Natural killer cell (primary cell): Measurements from ENCODE around the gene CRYBG1. TPM values are rescaled to one million over a fixed set of nuclear protein-coding genes. Genes with fewer than 3 reads are reported as not detected.

Source experiments
- ATAC-seq, 3 donors: fragments of 150-1000 bp in 2 of 3; fragments of 200-7000 bp in 1 of 3; cut with Tn5 transposase; 1 replicate in 1 of 3; 2 replicates in 2 of 3; pipeline ENCODE4 v1.10.0; 2021; ENCODE audit warnings: mild to moderate bottlenecking in 2 of 3, moderate library complexity in 2 of 3
- DNase-seq, 2 donors: peaks; one replicate each; pipeline versions ENCODE4 v3.0.0 to v3.0.0-alpha.2; 2013 to 2021; ENCODE audit warnings: mixed read lengths in 1 of 2
- H3K27ac ChIP-seq: one replicate; pipeline ENCODE4 v1.5.1; 2013; ENCODE audit warnings: mild to moderate bottlenecking, low read length
- H3K27me3 ChIP-seq: one replicate; pipeline ENCODE4 v1.6.1; 2013; ENCODE audit warnings: low read length; ENCODE audit not compliant: control insufficient read depth, insufficient read depth
- H3K36me3 ChIP-seq: one replicate; pipeline ENCODE4 v1.6.1; 2013; ENCODE audit warnings: low read length; ENCODE audit not compliant: control insufficient read depth, insufficient read depth
- H3K4me1 ChIP-seq: one replicate; pipeline ENCODE4 v1.6.1; 2013; ENCODE audit warnings: low read length; ENCODE audit not compliant: control insufficient read depth, insufficient read depth
- H3K4me3 ChIP-seq: one replicate; pipeline ENCODE4 v1.5.1; 2013; ENCODE audit warnings: low read length
- H3K9me3 ChIP-seq: one replicate; pipeline ENCODE4 v1.6.1; 2013; ENCODE audit warnings: low read length; ENCODE audit not compliant: control insufficient read depth, insufficient read depth
- H3K27ac Mint-ChIP-seq, 2 donors: one replicate each; pipeline ENCODE4 v1.8.0; 2022; ENCODE audit warnings: mild to moderate bottlenecking in 2 of 2, mixed read lengths in 2 of 2, moderate library complexity in 1 of 2
- H3K27me3 Mint-ChIP-seq, 2 donors: one replicate each; pipeline ENCODE4 v1.8.0; 2022; ENCODE audit warnings: low read depth in 2 of 2, mixed read lengths in 2 of 2
- H3K36me3 Mint-ChIP-seq: one replicate; pipeline ENCODE4 v1.8.0; 2022; ENCODE audit warnings: mixed read lengths
- H3K4me1 Mint-ChIP-seq, 2 donors: one replicate each; pipeline ENCODE4 v1.8.0; 2022; ENCODE audit warnings: mixed read lengths in 2 of 2
- H3K4me3 Mint-ChIP-seq: one replicate; pipeline ENCODE4 v1.8.0; 2022; ENCODE audit warnings: mild to moderate bottlenecking, moderate library complexity, mixed read lengths
- H3K9me3 Mint-ChIP-seq, 2 donors: one replicate each; pipeline ENCODE4 v1.8.0; 2022; ENCODE audit warnings: mixed read lengths in 2 of 2
- CTCF ChIP-seq: fragments of 200-600 bp; IDR thresholded peaks from one replicate; pipeline ENCODE4 v1.8.0; 2022; ENCODE audit warnings: antibody characterized with exemption
- WGBS: methylation state at CpG from one replicate; pipeline ENCODE4 v1.1.7; 2013; ENCODE audit warnings: missing lambda C conversion rate; ENCODE audit not compliant: insufficient coverage; 5-methylcytosine and 5-hydroxymethylcytosine counted together
- intact Hi-C: fragments of 100-400 bp; cut with micrococcal nuclease; formaldehyde crosslinking; loops from one replicate; pipeline ENCODE4 v1.14.2; 2022
- total RNA-seq, 4 donors: library from RNA; stranded (reverse); fragments of 120-200 nt in 1 of 4; gene quantifications; one replicate each; pipeline versions ENCODE4 v1.2.3 to v1.2.4, GENCODE V29; 2013 to 2022

The CRYBG1 gene
- total RNA-seq, 3 donors from 2014 or later (not counting 1 experiment from before 2014, with no cell fraction given): 16.3 to 21.8 (median 17.5) TPM

GRCh38 chr6:106561686-106562405 lies 201.3 kb downstream of the CRYBG1 start:
- Mint-ChIP-seq H3K27me3 (no peaks in the 10 kb centered on the region), H3K27ac (no peak overlapping the region), H3K4me3 (no peak overlapping the region), H3K4me1 (peaks cover 4 to 5% of the 10 kb centered on the region in 2 donors), H3K9me3 (no peaks in the 10 kb centered on the region), H3K36me3 (peaks cover 8% of the 10 kb centered on the region)
- intact Hi-C loops: no loop called here
- TF ChIP-seq CTCF: no peak
- H3K9me3 ChIP-seq: no peaks in the 10 kb centered on the region
- no peaks in the 10 kb centered on the region for H3K4me1 ChIP-seq
- no peaks in the 10 kb centered on the region for H3K27me3 ChIP-seq
- ATAC-seq: no peak
- H3K4me3 ChIP-seq: no peak overlapping the region
- 63% methylated on average over 5 of the region's 6 CpGs for WGBS
- no peak overlapping the region for H3K27ac ChIP-seq
- DNase-seq: no peak
- peaks cover 83% of the 10 kb centered on the region for H3K36me3 ChIP-seq

DNA sequence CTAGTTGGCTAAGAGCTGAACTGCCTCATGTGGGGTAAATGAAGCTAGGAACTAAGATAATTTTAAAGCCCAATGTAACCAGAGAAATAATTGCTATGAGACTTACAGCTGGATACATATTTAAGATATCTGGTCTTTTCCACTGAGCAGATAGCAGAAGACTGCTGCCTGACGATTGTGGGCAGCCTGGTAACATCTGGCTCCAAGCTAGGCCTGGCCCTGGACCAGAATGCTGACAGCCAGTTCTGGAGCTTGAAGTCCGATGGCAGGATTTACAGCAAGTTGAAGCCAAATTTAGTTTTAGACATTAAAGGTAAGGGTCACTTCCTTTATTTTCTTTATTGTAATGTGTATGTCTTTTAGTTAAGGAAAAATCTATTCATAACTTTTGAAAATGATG lies 203.1 kb downstream of the CRYBG1 start:
- Histone ChIP-seq H3K27me3 (no peaks in the 10 kb centered on the region), H3K9me3 (no peaks in the 10 kb centered on the region), H3K27ac (no peak overlapping the region), H3K36me3 (peaks cover 89% of the 10 kb centered on the region), H3K4me3 (no peak overlapping the region), H3K4me1 (no peaks in the 10 kb centered on the region)
- H3K4me3 Mint-ChIP-seq: no peak overlapping the region
- DNase-seq: no peak
- no peaks in the 10 kb centered on the region for H3K9me3 Mint-ChIP-seq
- H3K27ac Mint-ChIP-seq: no peak overlapping the region
- TF ChIP-seq CTCF: no peak
- no peaks in the 10 kb centered on the region for H3K27me3 Mint-ChIP-seq
- WGBS: 95% methylated on average over 2 of the region's 2 CpGs
- no peak for ATAC-seq
- H3K36me3 Mint-ChIP-seq: peaks cover 8% of the 10 kb centered on the region
- intact Hi-C loops: no loop called here
- H3K4me1 Mint-ChIP-seq: peaks cover 5% of the 10 kb centered on the region in 2 donors

DNA sequence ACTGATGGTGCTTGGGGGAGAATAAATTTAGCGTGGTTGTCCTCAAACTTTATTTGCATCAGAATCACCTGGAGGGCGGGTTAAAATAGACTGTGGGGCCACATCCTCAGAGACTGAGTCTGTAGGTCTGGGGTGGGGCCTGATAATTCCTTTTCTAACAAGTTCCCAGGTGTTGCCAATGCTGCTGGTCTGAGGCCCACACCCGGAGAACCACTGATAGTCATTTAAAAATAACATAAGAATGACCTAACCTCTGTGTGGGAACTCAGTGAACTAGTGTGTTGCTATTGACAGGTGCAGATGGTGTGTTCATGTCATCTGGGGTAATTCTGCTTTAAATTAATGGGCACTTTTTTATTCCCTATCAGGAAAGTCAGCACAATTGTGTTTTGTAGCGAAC lies 204.0 kb downstream of the CRYBG1 start:
- Mint-ChIP-seq H3K27ac (no peak overlapping the region), H3K27me3 (no peaks in the 10 kb centered on the region), H3K4me3 (no peak overlapping the region), H3K4me1 (peaks cover 5% of the 10 kb centered on the region in 2 donors), H3K36me3 (peaks cover 8% of the 10 kb centered on the region), H3K9me3 (no peaks in the 10 kb centered on the region)
- Histone ChIP-seq H3K9me3 (no peaks in the 10 kb centered on the region), H3K4me3 (no peak overlapping the region), H3K27ac (no peak overlapping the region), H3K36me3 (peaks cover 88% of the 10 kb centered on the region), H3K4me1 (no peaks in the 10 kb centered on the region), H3K27me3 (no peaks in the 10 kb centered on the region)
- DNase-seq (no peak), ATAC-seq (no peak)
- 90% methylated on average over 2 of the region's 4 CpGs for WGBS
- TF ChIP-seq CTCF: no peak
- intact Hi-C loops: no loop called here

DNA sequence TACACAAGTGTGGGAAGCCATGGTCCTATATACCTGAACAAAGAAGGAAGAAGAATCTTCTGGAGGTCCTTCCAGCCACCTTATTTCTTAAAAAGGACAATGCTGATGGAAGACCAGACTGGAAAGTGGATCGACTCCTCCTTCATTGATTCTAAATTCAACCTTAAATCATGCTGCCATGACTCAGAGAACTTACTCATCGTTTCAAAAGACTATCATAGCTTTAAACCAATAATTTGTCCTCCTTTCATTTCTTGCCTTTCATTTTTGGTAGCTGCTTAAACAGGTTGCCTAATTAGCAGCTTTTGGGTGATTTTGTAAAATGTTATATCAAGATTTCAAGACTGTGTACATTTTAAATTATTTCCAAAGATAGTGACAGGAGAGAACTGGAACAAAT lies 208.0 kb downstream of the CRYBG1 start:
- H3K27ac Mint-ChIP-seq: no peak overlapping the region
- 92% methylated on average over 2 of the region's 2 CpGs for WGBS

More for the DNA sequence above, 208.0 kb downstream of the CRYBG1 start:
- Mint-ChIP-seq H3K9me3 (no peaks in the 10 kb centered on the region), H3K27me3 (no peaks in the 10 kb centered on the region), H3K36me3 (no peaks in the 10 kb centered on the region), H3K4me1 (peaks cover 5% of the 10 kb centered on the region in 2 donors), H3K4me3 (no peak overlapping the region)
- H3K9me3 ChIP-seq: no peaks in the 10 kb centered on the region
- peaks cover 68% of the 10 kb centered on the region for H3K36me3 ChIP-seq
- DNase-seq (no peak), ATAC-seq (no peak)
- TF ChIP-seq CTCF: no peak
- no peaks in the 10 kb centered on the region for H3K4me1 ChIP-seq
- no peak overlapping the region for H3K4me3 ChIP-seq
- no peaks in the 10 kb centered on the region for H3K27me3 ChIP-seq
- H3K27ac ChIP-seq: no peak overlapping the region
- intact Hi-C loops: no loop called here
